Measurements from ENCODE around the gene MYCN.
"Not testable (repeated sequence)": the region's sequence is repeated elsewhere in the genome, so short reads cannot be mapped to it uniquely, and the experiment has no call there.

The MYCN gene

DNA sequence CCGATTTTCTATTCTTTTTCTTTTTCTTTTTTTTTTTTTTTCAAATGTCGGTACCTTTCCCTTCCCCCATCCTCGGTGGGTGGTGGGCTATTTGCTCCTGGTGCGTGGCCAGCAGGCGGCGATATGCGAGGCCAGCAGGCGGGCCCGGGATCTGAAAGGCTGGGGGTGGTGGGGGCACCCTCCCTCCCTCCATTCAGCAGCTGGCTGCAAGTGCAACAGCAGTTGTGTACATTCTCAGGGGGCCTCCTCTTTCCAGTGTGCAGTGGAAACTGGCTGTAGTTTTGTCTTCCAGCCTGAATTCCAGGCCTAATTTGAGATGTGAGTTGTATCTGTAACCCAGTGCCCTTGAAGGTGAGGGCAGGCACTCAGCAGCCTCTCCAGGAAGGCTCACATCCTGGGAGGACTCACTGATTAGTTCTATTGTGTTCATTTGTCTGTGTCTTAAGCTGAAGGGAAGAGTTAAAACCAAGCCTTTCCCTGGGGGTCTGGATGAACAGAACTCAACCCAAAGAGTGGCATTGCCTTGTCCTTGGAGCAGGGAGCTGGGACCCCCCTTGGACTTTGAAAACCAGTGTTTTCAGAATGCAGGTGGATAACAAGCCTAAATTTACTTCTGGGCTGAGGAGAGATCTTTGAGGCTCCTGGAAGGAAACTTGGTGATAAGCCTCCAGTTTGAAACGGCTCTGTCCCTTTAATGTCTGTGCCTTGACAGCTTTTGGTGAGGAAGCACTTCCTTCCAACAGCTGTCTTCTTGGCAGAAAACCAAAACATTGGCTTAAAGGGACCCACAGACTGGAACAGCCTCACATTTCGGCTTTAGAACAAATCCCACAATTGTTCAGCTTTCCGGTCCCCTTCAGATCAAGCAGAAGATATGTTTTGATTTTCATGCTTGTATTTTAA is 3.3 kb downstream of the MYCN start:
- DNase-seq (ENCODE audit: low spot score): peak; percentile 77

DNA sequence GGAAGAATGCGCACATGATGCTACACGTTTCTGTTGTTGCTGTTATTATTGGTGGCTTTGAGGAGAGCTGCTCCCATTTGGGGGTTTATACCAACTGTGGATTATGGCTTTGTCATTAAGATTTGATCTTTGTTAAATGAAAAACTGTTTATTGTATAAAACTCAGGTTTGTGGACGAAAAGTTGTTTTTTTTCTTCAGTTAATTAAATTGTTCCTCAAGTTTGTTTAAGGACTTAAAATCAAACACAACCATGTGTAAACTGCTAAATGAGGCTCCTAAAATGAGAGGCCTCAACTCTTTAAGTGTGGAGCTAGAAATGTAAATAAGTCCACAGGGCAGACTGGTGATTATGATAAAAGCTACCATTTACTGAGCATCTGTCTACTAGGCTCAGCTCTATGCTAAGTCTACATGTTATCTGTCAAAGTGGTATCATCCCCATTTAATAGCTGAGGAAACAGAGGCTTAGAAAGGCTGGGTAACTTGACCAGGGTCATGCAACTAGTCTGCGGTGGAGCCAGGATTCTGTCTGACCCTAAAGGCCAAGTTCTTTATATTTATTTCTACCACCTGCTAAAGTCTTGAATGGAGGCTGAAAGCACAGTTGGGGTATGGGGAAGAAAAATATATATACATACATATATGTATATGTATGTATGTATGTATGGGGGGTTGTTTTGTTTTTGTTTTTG is 4.1 kb downstream of the MYCN start:
- no peak for DNase-seq (ENCODE audit: low spot score)

DNA sequence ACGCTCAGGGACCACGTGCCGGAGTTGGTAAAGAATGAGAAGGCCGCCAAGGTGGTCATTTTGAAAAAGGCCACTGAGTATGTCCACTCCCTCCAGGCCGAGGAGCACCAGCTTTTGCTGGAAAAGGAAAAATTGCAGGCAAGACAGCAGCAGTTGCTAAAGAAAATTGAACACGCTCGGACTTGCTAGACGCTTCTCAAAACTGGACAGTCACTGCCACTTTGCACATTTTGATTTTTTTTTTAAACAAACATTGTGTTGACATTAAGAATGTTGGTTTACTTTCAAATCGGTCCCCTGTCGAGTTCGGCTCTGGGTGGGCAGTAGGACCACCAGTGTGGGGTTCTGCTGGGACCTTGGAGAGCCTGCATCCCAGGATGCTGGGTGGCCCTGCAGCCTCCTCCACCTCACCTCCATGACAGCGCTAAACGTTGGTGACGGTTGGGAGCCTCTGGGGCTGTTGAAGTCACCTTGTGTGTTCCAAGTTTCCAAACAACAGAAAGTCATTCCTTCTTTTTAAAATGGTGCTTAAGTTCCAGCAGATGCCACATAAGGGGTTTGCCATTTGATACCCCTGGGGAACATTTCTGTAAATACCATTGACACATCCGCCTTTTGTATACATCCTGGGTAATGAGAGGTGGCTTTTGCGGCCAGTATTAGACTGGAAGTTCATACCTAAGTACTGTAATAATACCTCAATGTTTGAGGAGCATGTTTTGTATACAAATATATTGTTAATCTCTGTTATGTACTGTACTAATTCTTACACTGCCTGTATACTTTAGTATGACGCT is 5.8 kb downstream of the MYCN start:
- DNase-seq (ENCODE audit: low spot score): no peak

DNA sequence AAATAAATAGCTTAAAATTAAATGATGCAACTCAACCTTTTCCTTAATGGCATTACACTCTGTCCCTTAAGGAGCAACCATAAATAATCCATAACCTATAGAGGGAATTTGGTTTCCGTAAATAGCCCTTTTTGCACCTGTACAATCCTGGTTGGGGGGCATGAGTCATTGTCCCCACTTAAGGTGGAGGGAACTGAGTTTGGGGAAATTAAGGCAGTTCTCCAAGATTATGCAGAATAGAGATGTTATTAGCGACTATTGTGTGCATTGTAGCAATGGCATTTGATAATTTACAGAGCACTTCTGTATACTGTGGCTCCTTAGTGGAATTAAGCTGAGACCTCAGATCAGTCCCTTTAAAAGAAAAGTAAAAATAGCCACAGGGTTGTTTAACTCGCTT is 6.6 kb downstream of the MYCN start:
- DNase-seq (ENCODE audit: low spot score): no peak

DNA sequence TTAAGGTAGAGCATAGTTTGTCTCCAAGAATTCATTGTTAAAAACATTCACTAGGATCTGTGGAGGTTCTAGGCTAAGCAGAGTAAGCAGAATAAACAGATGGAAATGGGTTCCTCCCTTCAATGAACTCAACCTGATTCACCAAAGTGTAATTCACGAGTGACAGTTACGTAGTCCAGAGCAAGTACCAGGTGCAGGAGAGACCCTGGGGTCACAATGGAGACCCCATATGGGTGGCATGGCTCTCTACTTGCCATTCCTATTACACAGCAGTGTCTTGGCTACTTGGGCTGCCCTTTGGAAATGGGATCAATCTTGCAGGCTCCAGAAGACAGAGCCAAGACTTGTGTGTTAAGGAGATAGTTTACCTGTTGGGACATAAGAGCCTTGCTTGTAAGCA is 7.1 kb downstream of the MYCN start:
- no peak for DNase-seq (ENCODE audit: low spot score)

DNA sequence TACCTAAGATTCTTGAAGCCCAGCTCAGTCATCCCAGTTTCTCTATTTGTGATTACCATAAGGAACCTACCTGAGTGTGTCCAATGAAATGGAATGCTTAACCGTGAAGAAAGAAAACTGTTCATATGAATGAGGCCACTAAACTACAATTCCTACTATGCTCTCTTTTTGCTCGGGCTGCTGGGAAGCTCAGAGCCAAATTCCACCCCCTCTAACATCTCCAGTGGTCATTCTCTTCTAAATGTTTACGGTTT is 8.3 kb downstream of the MYCN start:
- no peak for DNase-seq (ENCODE audit: low spot score)

DNA sequence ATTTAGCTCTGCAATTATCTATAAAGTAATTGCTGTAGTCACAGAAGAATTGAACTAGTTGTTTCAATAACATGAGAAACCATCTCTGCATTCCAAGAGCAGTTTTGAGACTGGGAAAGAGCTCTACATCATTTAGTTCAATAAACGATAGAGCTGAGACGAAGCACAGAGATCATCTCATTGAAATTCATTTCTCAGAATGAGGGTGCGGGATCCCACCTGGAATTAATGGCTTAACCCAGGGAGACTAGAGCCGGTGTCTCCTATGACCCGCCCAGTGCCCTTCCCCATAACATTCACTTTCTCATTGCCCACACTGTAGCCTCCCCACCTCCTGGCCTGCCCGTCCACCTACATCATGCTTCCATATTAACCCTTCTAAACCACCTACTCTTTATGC is 8.8 kb downstream of the MYCN start:
- DNase-seq (ENCODE audit: low spot score): no peak

DNA sequence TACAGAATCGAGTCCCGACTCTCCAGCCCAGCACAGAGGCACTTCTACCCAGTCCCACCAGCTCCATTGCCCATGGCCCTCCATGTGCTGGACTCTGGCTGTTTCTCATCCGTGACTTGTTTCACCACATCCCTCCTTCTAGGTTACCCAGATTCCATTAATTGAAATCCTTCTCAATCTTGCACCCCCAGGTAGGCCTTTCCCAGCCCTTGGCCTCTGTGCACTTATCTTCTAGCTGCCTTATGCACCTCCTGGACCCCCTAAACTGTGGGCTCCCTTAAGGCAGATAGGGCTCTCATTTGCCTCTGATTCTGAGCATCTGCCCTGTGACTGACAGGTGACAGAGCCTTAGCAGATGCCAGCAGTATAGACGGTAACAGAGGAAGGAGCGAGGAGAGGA is 9.2 kb downstream of the MYCN start:
- DNase-seq (ENCODE audit: low spot score): no peak

DNA sequence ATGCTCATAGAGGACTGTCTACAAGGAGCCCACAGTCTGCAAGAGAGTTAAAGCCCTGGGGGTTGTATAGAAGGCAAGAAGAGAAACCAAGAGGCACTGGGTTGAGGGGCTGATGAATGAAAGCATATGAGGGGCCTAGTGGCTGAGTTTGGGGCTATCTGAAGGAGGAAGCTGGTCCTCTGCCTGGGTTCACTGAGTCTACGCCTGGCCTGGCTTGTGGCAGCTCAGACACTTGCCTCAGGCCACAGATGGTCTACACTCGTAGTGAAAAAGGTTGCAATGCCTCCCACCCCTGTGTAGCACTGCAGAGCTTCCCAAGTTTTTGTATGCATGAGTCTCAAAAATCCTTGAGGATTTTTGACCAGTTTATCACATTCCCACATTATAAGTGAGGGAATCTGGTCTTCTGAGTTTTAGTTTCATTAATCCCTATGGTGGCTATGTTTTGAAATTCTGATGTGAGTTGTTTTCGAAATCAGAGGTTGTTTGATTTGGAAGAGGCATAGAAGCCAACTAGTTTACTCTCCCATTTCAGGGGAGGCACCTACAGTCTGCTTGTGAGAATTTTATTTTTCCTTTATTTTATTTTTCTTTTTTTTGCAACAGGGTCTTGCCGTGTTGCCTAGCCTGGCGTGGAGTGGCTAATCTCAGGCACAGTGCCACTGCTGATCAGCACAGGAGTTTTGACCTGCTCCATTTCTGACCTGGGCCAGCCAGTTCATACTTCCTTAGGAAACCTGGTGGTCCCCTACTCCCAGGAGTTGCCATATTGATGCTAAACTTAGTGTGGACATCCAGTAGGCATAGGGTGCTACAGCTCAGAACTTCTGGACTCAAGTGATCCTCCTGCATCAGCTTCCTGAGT is 10.0 kb downstream of the MYCN start:
- DNase-seq (ENCODE audit: low spot score): no peak

DNA sequence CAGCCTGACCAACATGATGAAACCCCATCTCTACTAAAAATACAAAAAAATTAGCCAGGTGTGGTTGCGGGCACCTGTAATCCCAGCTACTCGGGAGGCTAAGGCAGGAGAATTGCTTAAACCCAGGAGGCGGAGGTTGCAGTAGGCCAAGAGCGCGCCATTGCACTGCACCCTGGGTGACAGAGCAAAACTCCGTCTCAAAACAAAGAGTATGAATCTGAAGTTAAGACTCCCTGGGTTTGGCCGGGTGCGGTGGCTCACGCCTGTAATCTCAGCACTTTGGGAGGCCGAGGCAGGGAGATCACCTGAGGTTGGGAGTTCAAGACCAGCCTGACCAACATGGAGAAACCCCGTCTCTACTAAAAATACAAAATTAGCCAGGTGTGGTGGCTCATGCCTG is 11.6 kb downstream of the MYCN start:
- DNase-seq (ENCODE audit: low spot score): not testable (repeated sequence)

DNA sequence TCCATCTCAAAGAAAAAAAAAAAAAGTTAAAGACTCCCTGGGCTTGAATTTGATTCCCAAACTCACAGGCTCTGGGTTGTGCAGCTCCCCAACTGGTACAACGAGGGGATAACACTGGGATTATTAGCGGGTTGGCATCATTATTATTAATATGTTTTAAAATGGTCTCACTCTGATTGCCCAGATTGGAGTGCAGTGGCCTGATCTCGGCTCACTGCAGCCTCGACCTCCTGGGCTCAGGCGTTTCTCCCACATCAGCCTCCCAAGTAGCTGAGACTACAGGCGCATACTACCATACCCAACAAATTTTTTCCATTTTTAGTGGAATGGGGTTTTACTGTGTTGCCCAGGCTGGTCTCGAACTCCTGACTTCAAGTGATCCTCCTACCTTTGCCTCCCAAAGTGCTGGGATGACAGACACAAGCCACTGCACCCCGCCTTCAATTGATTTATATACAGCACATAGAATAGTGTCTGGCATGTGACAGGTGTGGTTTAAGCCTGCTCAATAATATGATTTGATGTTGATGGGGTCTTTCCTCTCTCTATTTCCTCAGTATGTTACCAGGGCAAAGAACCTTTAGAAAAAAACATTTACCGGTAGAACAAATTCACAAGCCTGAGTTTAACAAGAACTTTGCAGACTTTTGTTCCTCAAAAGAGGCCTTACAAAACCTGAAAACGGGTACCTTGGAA is 12.2 kb downstream of the MYCN start:
- DNase-seq (ENCODE audit: low spot score): no peak

DNA sequence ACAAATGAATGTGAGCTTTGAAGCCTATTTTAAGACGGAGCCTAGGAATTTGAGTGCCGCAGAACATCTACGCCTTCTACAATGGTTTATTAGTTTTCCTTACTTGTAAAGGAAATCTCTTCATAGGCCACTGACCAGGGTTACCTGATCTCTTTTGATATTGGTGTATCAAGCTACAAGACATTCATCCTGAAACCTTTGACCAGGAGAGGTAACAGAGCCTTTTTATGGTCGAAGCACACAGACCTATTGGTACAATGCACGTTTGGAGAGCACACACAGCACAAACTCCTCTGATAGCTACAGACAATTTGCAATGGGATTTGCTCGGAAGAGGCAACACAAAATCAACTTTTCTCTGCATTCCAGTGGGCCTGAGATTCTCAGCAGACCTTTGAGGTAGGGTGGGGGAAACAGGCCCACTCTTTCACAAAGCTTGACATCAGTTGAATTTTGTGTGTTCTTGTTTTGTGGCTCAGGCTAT is 12.8 kb downstream of the MYCN start:
- DNase-seq (ENCODE audit: low spot score): no peak

DNA sequence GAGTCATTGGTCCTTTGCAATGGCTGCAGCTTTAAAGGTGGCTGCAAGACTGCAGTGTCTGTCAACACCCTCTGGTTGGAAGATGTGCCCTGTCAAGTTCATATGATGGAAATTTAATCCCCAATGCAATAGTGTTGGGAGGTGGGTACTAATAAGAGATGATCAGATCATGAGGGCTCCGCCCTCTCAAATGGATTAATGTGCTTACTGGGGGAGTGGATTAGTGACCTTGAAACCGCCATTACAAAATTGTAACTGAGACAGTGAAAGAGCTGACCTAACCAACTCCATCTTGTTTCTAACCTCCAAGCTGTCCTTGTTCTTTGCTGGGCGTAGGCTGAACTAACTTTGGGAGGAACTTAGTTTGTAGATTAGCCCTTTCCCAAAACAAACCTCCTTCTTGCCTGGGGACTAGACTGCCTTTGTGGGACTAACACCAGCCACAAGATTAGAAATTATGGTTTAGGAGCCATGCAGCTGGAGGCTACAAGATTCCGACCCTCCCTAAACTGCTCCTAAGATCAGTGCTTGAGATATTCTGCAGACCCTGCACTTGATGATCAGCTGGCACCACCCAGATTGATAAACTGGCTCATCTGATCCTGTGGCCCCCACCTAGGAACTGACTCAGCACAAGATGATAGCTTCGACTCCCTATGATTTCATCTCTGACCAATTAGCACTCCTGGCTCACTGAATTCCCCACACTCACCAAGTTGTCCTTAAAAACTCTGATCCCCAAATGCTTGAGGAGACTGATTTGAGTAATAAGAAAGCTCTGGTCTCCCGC is 13.7 kb downstream of the MYCN start:
- no peak for DNase-seq (ENCODE audit: low spot score)

DNA sequence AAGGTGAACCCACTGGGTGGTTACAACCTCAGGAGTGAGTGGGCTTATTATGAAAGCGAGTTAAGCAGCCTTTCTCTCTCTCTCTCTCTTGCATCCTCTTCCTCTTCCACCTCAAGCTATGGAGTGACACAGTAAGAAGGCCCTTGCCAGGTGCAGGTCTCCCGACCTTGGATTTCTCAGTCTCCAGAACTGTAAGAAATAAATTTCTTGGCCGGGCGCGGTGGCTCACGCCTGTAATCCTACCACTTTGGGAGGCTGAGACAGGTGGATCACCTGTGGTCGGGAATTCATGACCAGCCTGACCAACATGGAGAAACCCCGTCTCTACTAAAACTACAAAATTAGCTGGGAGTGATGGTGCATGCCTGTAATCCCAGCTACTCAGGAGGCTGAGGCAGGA is 14.4 kb downstream of the MYCN start:
- DNase-seq (ENCODE audit: low spot score): no peak

DNA sequence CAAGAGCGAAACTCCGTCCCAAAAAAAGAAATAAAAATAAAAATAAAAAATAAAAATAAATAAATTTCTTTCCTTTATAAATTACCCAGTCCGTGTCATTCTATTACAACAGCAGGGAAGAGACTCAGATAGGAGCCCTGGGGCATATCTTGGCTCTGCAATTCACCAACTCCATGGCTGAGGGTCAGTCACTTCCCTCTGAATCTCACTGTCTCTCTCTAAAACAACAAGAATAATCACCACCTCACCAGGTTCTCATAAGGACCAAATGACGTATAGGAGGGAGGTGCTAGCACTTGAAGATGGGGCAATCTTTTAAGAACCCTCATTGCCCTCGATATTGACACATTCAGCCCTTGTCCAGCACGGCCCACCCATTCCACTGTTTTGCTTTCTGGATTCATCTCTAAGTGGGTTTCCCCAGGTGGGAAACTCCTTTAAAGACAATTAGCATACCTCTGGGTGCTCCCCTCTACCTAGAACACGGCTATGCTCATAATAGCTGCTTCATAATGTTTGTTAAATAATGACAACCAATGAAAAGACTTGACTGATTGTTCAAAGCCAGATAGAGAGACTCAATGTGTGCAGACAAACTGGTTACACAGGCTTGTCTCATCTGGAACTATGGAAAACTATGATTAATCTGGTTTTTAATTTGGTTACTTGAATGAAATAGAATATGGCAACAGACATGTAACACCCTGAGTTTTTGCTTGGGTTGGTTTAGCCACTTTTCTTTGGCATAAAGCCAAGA is 15.1 kb downstream of the MYCN start:
- DNase-seq (ENCODE audit: low spot score): no peak

DNA sequence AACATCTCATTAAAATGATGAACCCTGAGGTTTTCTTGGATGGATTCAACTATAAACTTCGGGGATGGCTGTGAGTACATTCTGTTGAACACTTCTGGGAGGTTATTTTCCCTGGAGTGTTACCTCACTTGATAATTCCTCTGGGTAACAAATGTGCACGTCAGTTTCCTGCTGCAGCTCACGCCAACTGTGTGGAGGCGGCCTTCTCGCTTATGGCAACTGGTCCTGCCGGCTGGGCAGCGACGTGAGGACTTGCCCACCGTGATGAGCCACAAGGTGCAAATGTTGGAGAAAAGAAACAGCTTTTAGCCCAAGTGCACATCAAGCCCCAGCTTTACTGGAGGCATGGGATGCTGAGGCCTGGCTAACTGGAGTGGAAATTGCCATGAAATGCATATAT is 15.9 kb downstream of the MYCN start:
- no peak for DNase-seq (ENCODE audit: low spot score)

DNA sequence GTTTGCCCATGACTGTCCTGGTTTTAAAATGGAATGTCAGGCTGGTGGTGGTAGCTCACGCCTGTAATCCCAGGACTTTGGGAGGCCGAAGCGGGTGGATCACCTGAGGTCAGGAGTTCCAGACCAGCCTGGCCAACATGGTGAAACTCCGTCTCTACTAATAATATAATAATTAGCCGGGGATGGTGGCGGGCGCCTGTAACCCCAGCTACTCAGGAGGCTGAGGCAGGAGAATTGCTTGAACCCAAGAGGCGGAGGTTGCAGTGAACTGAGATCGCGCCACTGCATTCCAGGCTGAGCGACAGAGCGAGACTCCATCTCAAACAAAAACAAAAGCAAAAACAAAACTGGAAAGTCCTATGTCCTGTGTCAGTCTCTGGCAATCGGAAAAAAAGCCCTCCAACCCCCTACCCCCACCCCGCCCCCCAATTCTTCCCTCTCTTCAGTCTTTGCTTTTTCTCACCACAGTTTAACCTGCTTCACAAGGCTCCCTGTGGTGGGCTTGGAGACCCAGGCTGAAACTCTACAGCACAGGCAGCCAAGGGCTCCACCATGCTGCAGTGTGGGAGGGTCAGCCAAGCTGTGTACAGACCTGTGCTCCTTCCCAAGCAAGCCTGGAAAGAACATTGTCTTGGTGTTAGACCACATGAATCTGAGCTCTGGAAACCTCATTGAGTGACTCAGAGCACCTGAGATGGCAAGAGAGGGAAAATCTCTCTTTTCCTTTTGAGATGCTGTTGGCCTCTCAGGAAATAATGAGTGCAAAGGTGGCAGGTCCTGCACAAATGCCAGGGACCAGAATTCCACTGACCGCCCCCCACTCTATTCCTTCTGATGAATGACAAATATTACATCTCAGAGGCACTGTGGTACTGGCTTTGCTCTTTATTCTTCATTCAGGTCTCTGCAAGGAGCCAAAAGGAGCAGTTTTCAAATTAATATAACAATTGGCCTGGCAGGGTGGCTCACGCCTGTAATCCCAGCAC is 16.7 kb downstream of the MYCN start:
- no peak for DNase-seq (ENCODE audit: low spot score)
